ENCODE measurements around the gene ZNF823.

Gene ZNF823

DNA sequence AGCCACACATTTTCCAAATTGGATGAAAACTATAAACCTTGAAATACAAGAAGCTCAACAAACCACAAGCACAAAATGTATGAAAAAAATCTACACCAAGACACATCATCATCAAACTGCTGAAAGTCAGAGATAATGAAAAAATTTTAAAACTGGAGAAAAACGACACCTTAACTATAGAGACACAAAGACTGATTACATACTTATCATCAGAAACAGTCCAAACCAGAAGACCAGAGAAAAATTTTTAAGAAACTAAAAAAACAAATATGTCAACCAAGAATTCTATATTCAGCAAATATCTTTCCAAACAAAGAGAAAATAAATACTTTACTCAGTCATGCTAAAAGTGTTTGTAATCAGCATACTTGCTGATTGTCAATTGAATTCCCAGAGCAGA is 8.5 kb upstream of the ZNF823 start:
- Histone ChIP-seq H3K27ac (no peak overlapping the region), H3K27me3 (ENCODE audit: control insufficient read depth, insufficient read depth, low read length) (no peaks in the 10 kb centered on the region), H3K4me3 (ENCODE audit: low read depth, low read length) (no peak overlapping the region), H3K4me2 (ENCODE audit: low read length) (no peak overlapping the region), H3K9me3 (ENCODE audit: control insufficient read depth, low read length) (peaks cover 4% of the 10 kb centered on the region), H3K36me3 (ENCODE audit: control insufficient read depth, insufficient read depth, low read length) (no peaks in the 10 kb centered on the region), H2AFZ (no peak overlapping the region), H3K79me2 (no peaks in the 10 kb centered on the region), H3K4me1 (no peaks in the 10 kb centered on the region), H3K9ac (no peak overlapping the region)
- no peak for TF ChIP-seq CTCF (IDR thresholded peaks at IDR 0.05)

GRCh38 chr19:11745869-11746268 is 7.1 kb upstream of the ZNF823 start:
- Histone ChIP-seq H3K4me2 (ENCODE audit: low read length) (no peak overlapping the region), H3K9ac (no peak overlapping the region), H3K9me3 (ENCODE audit: control insufficient read depth, low read length) (peaks cover 4% of the 10 kb centered on the region), H3K4me3 (ENCODE audit: low read depth, low read length) (no peak overlapping the region), H3K27ac (no peak overlapping the region), H3K4me1 (no peaks in the 10 kb centered on the region), H3K36me3 (ENCODE audit: control insufficient read depth, insufficient read depth, low read length) (no peaks in the 10 kb centered on the region), H3K27me3 (ENCODE audit: control insufficient read depth, insufficient read depth, low read length) (no peaks in the 10 kb centered on the region), H2AFZ (no peak overlapping the region), H3K79me2 (no peaks in the 10 kb centered on the region)
- no peak for TF ChIP-seq CTCF (IDR thresholded peaks at IDR 0.05)

DNA sequence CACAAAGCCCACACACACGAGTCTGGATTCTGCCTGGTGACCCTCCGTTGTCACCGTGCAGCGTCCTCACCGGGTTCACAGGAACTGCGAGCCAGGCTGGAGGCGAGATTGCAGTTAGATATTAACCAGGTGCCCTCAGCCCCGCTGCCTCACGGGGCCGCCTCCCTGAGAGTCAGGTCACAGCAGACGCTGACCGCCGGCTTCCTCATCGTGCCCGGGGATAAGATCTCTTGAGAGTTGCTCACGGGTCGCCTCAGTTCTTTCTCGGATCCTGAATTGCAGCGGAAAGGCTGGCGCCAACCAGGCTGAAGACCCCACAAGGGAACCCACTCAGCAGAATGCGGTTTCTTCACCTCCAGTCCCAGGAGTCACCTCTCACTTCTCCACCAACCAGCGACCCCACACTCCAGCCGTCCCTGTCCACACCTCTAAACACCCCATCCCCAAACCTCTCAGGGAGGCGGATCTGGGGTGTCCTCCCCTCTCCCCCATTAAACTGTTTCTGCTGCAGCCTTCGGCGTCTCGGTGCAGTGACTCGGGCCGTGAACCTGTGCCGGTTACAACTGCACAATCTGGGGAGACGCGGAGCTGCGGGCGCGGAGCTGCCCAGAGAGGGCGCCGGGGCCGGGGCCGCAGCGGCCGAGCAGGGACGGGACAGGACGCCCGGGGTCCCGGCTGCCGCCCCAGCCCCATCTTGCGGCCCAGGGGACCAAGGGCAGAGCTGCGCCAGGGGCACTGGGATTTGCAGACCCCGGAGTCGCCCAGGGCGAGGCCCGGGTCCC is 591 bp downstream of the ZNF823 start:
- Histone ChIP-seq H3K79me2 (peaks cover 13% of the 10 kb centered on the region), H3K9ac (peak overlapping the region; percentile 49), H3K4me3 (ENCODE audit: low read depth, low read length) (peak overlapping the region; percentile 97), H3K27me3 (ENCODE audit: control insufficient read depth, insufficient read depth, low read length) (no peaks in the 10 kb centered on the region), H3K36me3 (ENCODE audit: control insufficient read depth, insufficient read depth, low read length) (no peaks in the 10 kb centered on the region), H2AFZ (peak overlapping the region; percentile 92), H3K4me2 (ENCODE audit: low read length) (peak overlapping the region; percentile 91), H3K9me3 (ENCODE audit: control insufficient read depth, low read length) (no peaks in the 10 kb centered on the region), H3K4me1 (peaks cover 8% of the 10 kb centered on the region), H3K27ac (peak overlapping the region; percentile 88)
- TF ChIP-seq CTCF (IDR thresholded peaks at IDR 0.05), result peak; percentile 5

DNA sequence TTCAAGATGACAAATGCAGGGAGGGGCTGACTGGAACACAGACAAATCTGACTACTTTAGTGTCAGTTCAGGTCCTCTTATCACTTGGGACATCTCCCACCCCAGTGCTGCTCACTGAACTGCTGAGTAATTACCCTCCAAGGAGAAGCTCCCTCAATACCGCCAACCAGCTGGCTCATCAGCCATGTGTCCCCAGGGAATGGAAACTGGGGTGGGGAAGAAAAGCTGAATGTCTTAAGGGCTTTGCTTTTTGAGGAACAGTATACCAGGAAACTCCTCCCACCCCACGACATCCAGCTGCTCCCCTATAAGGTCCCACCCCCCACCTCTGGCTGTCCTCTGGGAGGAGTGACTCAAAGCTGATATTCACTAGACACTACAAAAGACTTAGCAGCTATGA is 2.0 kb downstream of the ZNF823 start:
- no peak for TF ChIP-seq CTCF (IDR thresholded peaks at IDR 0.05)
- peaks cover 21% of the 10 kb centered on the region for H3K79me2 ChIP-seq
- no peak overlapping the region for H3K9ac ChIP-seq
- peak overlapping the region; percentile 14 for H3K4me3 ChIP-seq (ENCODE audit: low read depth, low read length)
- peaks cover 8% of the 10 kb centered on the region for H3K4me1 ChIP-seq
- no peaks in the 10 kb centered on the region for H3K36me3 ChIP-seq (ENCODE audit: control insufficient read depth, insufficient read depth, low read length)
- H2AFZ ChIP-seq, result no peak overlapping the region
- no peaks in the 10 kb centered on the region for H3K9me3 ChIP-seq (ENCODE audit: control insufficient read depth, low read length)
- H3K27me3 ChIP-seq (ENCODE audit: control insufficient read depth, insufficient read depth, low read length), result no peaks in the 10 kb centered on the region
- peak overlapping the region; percentile 61 for H3K4me2 ChIP-seq (ENCODE audit: low read length)
- H3K27ac ChIP-seq, result no peak overlapping the region

DNA sequence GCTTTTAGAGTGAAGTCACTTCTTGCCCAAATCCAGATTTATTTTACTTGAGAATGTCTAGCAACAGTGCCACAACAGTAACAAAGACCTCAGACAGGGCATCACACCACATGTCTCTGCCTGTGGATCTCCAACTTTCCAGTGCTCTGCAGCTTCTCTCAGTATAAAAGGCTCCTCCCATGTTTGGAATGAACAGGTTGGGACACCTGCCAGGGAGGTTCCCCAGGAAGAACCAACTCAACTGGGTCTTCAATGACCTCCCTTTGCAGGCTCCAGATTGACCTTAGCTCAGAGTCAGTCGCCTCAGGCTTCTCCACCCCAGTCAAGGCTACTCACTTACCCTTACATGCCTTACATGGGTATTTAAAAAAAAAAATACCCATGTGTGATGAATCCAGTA is 3.4 kb downstream of the ZNF823 start:
- TF ChIP-seq CTCF (IDR thresholded peaks at IDR 0.05), result no peak
- Histone ChIP-seq H2AFZ (no peak overlapping the region), H3K27me3 (ENCODE audit: control insufficient read depth, insufficient read depth, low read length) (no peaks in the 10 kb centered on the region), H3K9ac (no peak overlapping the region), H3K79me2 (peaks cover 29% of the 10 kb centered on the region), H3K27ac (no peak overlapping the region), H3K4me2 (ENCODE audit: low read length) (no peak overlapping the region), H3K36me3 (ENCODE audit: control insufficient read depth, insufficient read depth, low read length) (no peaks in the 10 kb centered on the region), H3K4me1 (peaks cover 8% of the 10 kb centered on the region), H3K9me3 (ENCODE audit: control insufficient read depth, low read length) (no peaks in the 10 kb centered on the region), H3K4me3 (ENCODE audit: low read depth, low read length) (no peak overlapping the region)

Data from parathyroid adenoma (tissue), 2 donors.